Trophoblast cell (in vitro differentiated cells and primary cell): Measurements from ENCODE around the gene EPAS1.
A peak's percentile ranks its signal among the peaks of the same experiment; 100 is the strongest.

Experiments used
- DNase-seq, 2 donors: peaks; one replicate each; pipeline ENCODE4 v3.0.0-alpha.2; 2016
- H2AFZ ChIP-seq: 2 replicates; pipeline ENCODE4 v1.6.1; 2013; ENCODE audit warnings: low read length, moderate library complexity, mild to moderate bottlenecking; ENCODE audit not compliant: insufficient read depth, poor library complexity
- H2AK5ac ChIP-seq: 2 replicates; pipeline ENCODE4 v1.6.1; 2013; ENCODE audit warnings: mild to moderate bottlenecking, low read length
- H2BK120ac ChIP-seq: 2 replicates; pipeline ENCODE4 v1.6.1; 2013; ENCODE audit warnings: low read length, mild to moderate bottlenecking, moderate library complexity; ENCODE audit not compliant: insufficient read depth, poor library complexity
- H2BK12ac ChIP-seq: 2 replicates; pipeline ENCODE4 v1.6.1; 2013; ENCODE audit warnings: mild to moderate bottlenecking, low read length, moderate library complexity
- H2BK5ac ChIP-seq: 2 replicates; pipeline ENCODE4 v1.6.1; 2013; ENCODE audit warnings: low read length, low read depth, moderate library complexity, mild to moderate bottlenecking; ENCODE audit not compliant: poor library complexity
- H3K14ac ChIP-seq: 2 replicates; pipeline ENCODE4 v1.6.1; 2013; ENCODE audit warnings: mild to moderate bottlenecking, low read length
- H3K18ac ChIP-seq: 2 replicates; pipeline ENCODE4 v1.6.1; 2013; ENCODE audit warnings: mild to moderate bottlenecking, low read length
- H3K23ac ChIP-seq: 2 replicates; pipeline ENCODE4 v1.6.1; 2013; ENCODE audit warnings: low read length
- H3K27ac ChIP-seq: 2 replicates; pipeline ENCODE4 v1.5.1; 2013; ENCODE audit warnings: low read depth, mild to moderate bottlenecking, inconsistent platforms, low read length, moderate library complexity
- H3K27me3 ChIP-seq: 2 replicates; pipeline ENCODE4 v1.6.1; 2013; ENCODE audit warnings: inconsistent platforms, mild to moderate bottlenecking, low read length, moderate library complexity; ENCODE audit not compliant: insufficient read depth
- H3K36me3 ChIP-seq, 2 experiments: 1 replicate in 1 of 2; 2 replicates in 1 of 2; pipeline ENCODE4 v1.6.1; 2013; ENCODE audit warnings: low read length in 2 of 2, mild to moderate bottlenecking in 2 of 2, moderate library complexity in 1 of 2; ENCODE audit not compliant: insufficient read depth in 2 of 2, control insufficient read depth in 1 of 2
- H3K4ac ChIP-seq: 2 replicates; pipeline ENCODE4 v1.6.1; 2013; ENCODE audit warnings: low read depth, mild to moderate bottlenecking, low read length, moderate library complexity
- H3K4me1 ChIP-seq, 2 experiments: 1 replicate in 1 of 2; 2 replicates in 1 of 2; pipeline ENCODE4 v1.6.1; 2013; ENCODE audit warnings: low read length in 2 of 2, mild to moderate bottlenecking in 2 of 2, moderate library complexity in 1 of 2; ENCODE audit not compliant: insufficient read depth in 2 of 2, control insufficient read depth in 1 of 2
- H3K4me2 ChIP-seq: 2 replicates; pipeline ENCODE4 v1.6.1; 2013; ENCODE audit warnings: inconsistent platforms, mild to moderate bottlenecking, low read length, moderate library complexity
- H3K4me3 ChIP-seq: 2 replicates; pipeline ENCODE4 v1.5.1; 2013; ENCODE audit warnings: mild to moderate bottlenecking, low read depth, low read length, inconsistent platforms
- H3K79me1 ChIP-seq: one replicate; pipeline ENCODE4 v1.6.1; 2013; ENCODE audit warnings: low read length
- H3K79me2 ChIP-seq: 2 replicates; pipeline ENCODE4 v1.6.1; 2013; ENCODE audit warnings: low read length, mild to moderate bottlenecking; ENCODE audit not compliant: control insufficient read depth, insufficient read depth, poor library complexity
- H3K9ac ChIP-seq: 2 replicates; pipeline ENCODE4 v1.6.1; 2013; ENCODE audit warnings: mild to moderate bottlenecking, low read length
- H3K9me3 ChIP-seq: 2 replicates; pipeline ENCODE4 v1.6.1; 2013; ENCODE audit warnings: low read depth, mild to moderate bottlenecking, control low read depth, inconsistent platforms, low read length; ENCODE audit not compliant: insufficient read depth
- H4K12ac ChIP-seq: 2 replicates; pipeline ENCODE4 v1.6.1; 2013; ENCODE audit warnings: low read depth, mild to moderate bottlenecking, low read length, moderate library complexity
- H4K8ac ChIP-seq: 2 replicates; pipeline ENCODE4 v1.6.1; 2013; ENCODE audit warnings: low read depth, mild to moderate bottlenecking, low read length, moderate library complexity
- H4K91ac ChIP-seq: one replicate; pipeline ENCODE4 v1.6.1; 2013; ENCODE audit warnings: low read depth, mild to moderate bottlenecking, low read length, moderate library complexity
- whole genome bisulfite sequencing: extraction: QIAGEN DNeasy Blood & Tissue Kit; methylation state at CpG from one replicate; pipeline ENCODE4 v1.1.7; 2013; ENCODE audit warnings: missing lambda C conversion rate; ENCODE audit not compliant: insufficient read length, insufficient coverage; ENCODE audit errors: extremely low coverage; 5-methylcytosine and 5-hydroxymethylcytosine counted together

EPAS1 gene

DNA sequence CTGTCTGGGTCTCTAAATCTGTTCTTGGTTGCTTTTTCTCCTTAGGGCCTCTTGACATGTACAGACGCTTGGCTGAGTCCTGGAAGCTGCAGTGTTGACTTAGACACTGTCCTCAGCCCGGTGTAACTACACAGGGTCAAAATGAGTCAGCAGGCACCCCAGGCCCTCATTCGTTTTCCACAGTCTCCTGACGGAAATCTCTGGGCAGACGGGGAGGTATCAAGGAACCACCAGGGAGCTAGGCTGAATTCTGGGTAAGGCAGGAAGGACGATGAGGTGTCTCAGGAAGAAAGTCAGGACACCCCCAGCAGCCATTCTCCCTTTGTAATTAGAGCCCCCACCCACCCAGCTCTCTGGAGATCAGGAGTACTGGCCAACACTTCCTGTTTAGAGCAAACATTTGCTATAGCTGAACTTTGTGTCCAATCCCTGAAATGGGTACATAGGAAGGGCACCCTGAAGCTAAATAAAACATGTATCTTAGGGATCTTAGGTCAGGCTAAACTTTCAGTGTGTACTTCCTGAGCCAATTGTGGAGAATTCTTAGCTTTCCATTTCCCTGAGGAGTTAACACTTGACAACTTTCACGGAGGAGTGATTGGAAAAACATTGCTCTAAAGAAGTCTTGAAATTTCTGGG, 23.9 kb upstream of the EPAS1 start:
- Histone ChIP-seq H3K27me3 (no peaks in the 10 kb centered on the region), H4K8ac (no peak overlapping the region), H3K14ac (no peak overlapping the region), H3K9me3 (no peaks in the 10 kb centered on the region), H3K4me1 (peaks cover 10 to 22% of the 10 kb centered on the region in 2 experiments), H3K18ac (peak overlapping the region; percentile 22), H2BK5ac (no peak overlapping the region), H3K4me2 (no peak overlapping the region), H3K9ac (no peak overlapping the region), H3K36me3 (no peaks in the 10 kb centered on the region), H4K91ac (peak overlapping the region; percentile 55), H2AFZ (no peak overlapping the region), H2BK12ac (peak overlapping the region; percentile 42), H4K12ac (no peak overlapping the region), H2BK120ac (no peak overlapping the region), H3K27ac (no peak overlapping the region), H3K79me1 (peaks cover 14% of the 10 kb centered on the region), H3K4me3 (no peak overlapping the region), H2AK5ac (no peak overlapping the region), H3K23ac (no peak overlapping the region), H3K4ac (no peak overlapping the region), H3K79me2 (no peaks in the 10 kb centered on the region)
- WGBS = no CpG with 5 or more reads among the region's 7 CpGs
- no peak for DNase-seq

GRCh38 chr2:46273919-46274318, 23.3 kb upstream of the EPAS1 start:
- Histone ChIP-seq H3K4me1 (peaks cover 10 to 22% of the 10 kb centered on the region in 2 experiments), H3K23ac (no peak overlapping the region), H4K8ac (no peak overlapping the region), H3K4me3 (no peak overlapping the region), H2BK120ac (no peak overlapping the region), H3K36me3 (no peaks in the 10 kb centered on the region), H3K9ac (no peak overlapping the region), H4K12ac (no peak overlapping the region), H3K9me3 (no peaks in the 10 kb centered on the region), H3K79me1 (peaks cover 14% of the 10 kb centered on the region), H3K79me2 (no peaks in the 10 kb centered on the region), H3K14ac (no peak overlapping the region), H3K4ac (no peak overlapping the region), H3K4me2 (no peak overlapping the region), H2AK5ac (no peak overlapping the region), H3K27ac (no peak overlapping the region), H3K18ac (no peak overlapping the region), H2AFZ (no peak overlapping the region), H4K91ac (peak overlapping the region; percentile 4), H3K27me3 (no peaks in the 10 kb centered on the region), H2BK12ac (no peak overlapping the region), H2BK5ac (no peak overlapping the region)
- DNase-seq = no peak
- WGBS = no CpG with 5 or more reads among the region's 5 CpGs

DNA sequence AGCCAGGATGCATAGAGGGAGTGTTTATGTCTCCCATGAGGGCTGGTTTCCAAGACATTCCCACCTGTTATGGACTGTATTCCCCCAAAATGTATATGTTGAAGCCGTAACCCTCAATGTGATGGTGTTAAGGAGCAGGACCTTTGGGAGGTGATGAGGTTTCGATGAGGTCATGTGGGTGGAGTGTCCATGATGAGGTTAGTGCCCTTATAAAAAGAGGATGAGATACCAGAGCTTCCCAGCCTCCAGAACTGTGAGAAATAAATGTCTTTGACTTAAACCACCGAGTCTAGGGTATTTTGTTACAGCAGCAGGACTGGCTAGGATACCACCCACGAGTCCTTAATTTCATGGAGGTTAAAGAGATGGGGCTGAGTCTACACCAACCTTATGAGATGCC, 22.6 kb upstream of the EPAS1 start:
- Histone ChIP-seq H3K4me1 (peaks cover 10 to 22% of the 10 kb centered on the region in 2 experiments), H3K79me2 (no peaks in the 10 kb centered on the region), H2BK5ac (no peak overlapping the region), H3K14ac (no peak overlapping the region), H4K12ac (no peak overlapping the region), H3K9me3 (no peaks in the 10 kb centered on the region), H3K9ac (no peak overlapping the region), H3K18ac (no peak overlapping the region), H3K79me1 (peaks cover 14% of the 10 kb centered on the region), H3K36me3 (no peaks in the 10 kb centered on the region), H3K4me2 (no peak overlapping the region), H3K27me3 (no peaks in the 10 kb centered on the region), H3K23ac (no peak overlapping the region), H3K27ac (no peak overlapping the region), H2AK5ac (no peak overlapping the region), H2BK120ac (no peak overlapping the region), H2AFZ (no peak overlapping the region), H2BK12ac (no peak overlapping the region), H4K91ac (no peak overlapping the region), H3K4me3 (no peak overlapping the region), H4K8ac (no peak overlapping the region), H3K4ac (no peak overlapping the region)
- no CpG with 5 or more reads among the region's 4 CpGs for WGBS
- no peak for DNase-seq

DNA sequence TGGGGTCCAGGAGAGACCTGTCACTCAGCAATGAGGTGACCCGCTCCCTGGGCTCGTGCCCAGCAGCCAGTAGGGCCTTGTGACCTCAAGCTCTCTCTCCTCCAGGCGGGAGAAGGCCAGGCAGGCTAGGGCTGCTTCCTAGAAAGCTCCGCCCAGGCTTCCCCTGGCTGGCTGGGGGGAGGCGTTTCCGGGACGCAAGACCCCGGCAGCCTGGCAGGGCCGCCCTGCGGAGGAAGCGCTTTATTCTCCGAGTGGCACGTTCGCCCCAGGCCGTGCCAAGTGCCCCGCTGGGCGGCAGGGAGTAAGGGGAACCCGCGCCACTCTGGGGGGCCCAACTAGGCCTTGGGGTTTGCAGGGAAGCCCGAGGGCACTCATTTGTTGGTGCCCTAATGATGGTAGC, 21.2 kb upstream of the EPAS1 start:
- H3K79me2 ChIP-seq = no peaks in the 10 kb centered on the region
- H4K91ac ChIP-seq = peak overlapping the region; percentile 82
- peaks cover 11% of the 10 kb centered on the region for H3K79me1 ChIP-seq
- no peak overlapping the region for H2BK5ac ChIP-seq
- H3K9ac ChIP-seq = no peak overlapping the region
- no peak overlapping the region for H3K27ac ChIP-seq
- no peak overlapping the region for H3K23ac ChIP-seq
- H3K4me3 ChIP-seq = no peak overlapping the region
- peak overlapping the region; percentile 3 for H2BK120ac ChIP-seq
- DNase-seq = no peak
- WGBS = no CpG with 5 or more reads among the region's 20 CpGs
- peak overlapping the region; percentile 27 for H2AK5ac ChIP-seq
- no peak overlapping the region for H3K4ac ChIP-seq
- peak overlapping the region; percentile 62 for H3K14ac ChIP-seq
- H3K9me3 ChIP-seq = no peaks in the 10 kb centered on the region
- H4K12ac ChIP-seq = no peak overlapping the region
- no peaks in the 10 kb centered on the region for H3K36me3 ChIP-seq
- H3K4me1 ChIP-seq = peaks cover 6 to 17% of the 10 kb centered on the region in 2 experiments
- peak overlapping the region; percentile 25 for H3K18ac ChIP-seq
- H4K8ac ChIP-seq = peak overlapping the region; percentile 2
- no peaks in the 10 kb centered on the region for H3K27me3 ChIP-seq
- no peak overlapping the region for H2AFZ ChIP-seq
- H2BK12ac ChIP-seq = peak overlapping the region; percentile 7
- H3K4me2 ChIP-seq = no peak overlapping the region
